Hindlimb muscle (tissue), 1 donor: ENCODE data around the gene MED13L. TPM values are rescaled to one million over a fixed set of nuclear protein-coding genes. Genes with fewer than 3 reads are reported as not detected.
"Not testable (repeated sequence)": the region's sequence is repeated elsewhere in the genome, so short reads cannot be mapped to it uniquely, and the experiment has no call there.

Source experiments
- DNase-seq: peaks from one replicate; pipeline ENCODE4 v3.0.0-alpha.2; 2013
- polyA plus RNA-seq: library from polyadenylated mRNA; unstranded; fragments of 120-200 nt; gene quantifications from one replicate; pipeline ENCODE4 v1.2.1, GENCODE V29; 2013; ENCODE audit not compliant: insufficient read length

MED13L gene
- polyA plus RNA-seq, 1 donor: 48.1 TPM

DNA sequence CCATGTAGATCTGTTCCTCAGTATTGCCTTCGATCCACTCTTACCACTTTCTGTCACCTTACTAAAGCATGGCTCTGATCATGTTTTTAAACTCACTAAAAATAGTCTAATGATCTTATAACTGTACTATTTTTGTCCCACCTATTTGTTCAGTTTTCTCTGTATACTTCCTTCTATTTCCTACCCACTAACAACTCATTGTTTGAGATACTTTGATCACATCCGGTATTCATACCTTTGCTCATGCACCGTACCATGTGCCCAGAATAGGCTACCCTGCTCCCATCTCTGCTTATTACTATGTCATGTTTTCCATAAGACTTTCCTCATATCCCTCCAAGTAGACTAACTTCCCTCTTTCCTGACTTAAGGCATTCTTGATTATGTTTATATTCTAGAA lies 128.6 kb downstream of the MED13L start:
- DNase-seq: no peak

DNA sequence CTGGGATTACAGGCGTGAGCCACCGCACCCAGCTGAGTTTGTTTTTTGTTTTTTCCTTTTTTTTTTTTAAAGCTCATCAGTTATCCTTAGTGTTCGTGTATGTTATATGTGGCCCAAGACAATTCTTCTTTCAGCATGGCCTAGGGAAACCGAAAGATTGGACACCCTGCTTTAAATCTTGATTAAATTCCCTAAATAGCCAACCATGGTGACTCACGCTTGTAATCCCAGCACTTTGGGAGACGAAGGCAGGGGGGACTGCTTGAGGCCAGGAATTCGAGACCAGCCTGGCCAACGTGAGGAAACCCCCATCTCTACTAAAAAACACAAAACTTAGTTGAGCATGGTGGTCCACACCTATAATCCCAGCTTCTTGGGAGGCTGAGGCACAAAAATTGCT lies 131.1 kb downstream of the MED13L start:
- DNase-seq: no peak

DNA sequence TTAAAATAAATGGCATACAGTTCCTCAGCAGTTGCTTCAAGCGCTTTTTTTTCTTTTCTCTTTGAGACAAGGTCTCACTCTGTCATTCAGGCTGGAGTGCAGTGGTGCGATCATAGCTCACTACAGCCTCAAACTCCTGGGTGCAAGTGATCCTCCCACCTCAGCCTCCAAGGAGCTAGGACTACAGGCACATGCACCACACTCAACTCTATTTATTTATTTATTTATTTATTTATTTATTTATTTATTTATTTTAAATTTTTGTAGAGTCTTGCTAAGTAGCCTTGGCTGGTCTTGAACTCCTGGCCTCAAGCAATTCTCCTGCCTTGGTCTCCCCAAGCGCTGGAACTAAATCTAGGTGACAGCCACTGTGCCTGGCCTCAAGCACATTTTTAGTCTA lies 132.0 kb downstream of the MED13L start:
- no peak for DNase-seq

DNA sequence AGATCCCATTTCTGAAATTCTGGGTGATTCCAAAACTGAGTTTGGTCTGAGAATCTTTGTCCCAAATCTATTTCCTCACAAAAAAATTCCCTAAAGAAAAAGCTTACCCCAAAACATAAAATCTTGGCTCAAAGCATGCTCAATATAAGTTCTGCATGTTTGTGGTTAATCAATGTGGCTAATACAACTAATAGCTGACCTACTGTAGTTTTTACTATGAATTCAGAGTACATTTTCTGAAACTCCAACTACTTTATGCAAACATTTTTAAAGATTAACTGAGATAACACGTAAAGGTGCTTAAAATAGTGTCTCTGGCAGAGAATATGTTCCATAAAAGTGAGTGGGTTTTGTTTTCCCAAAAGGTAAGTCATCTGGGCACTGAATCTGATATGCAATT lies 133.1 kb downstream of the MED13L start:
- DNase-seq: no peak

DNA sequence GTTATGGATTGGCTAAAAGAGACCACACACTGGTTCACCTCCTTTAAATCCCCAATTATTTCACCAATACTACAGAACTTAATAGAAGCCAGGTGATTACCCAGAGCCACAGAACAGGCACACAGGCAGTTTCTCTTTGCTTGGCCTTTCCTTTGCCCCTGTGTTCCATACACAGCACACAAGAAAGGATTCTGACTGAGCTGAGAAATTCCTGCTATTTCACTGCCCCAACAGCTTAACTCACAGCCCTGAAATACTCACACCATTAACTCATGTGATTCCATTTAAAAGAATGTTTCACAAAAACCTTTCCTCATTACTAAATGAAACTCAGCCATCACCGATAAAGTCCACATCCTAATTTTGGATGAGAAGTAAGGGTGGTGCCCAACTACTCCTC lies 133.6 kb downstream of the MED13L start:
- no peak for DNase-seq

DNA sequence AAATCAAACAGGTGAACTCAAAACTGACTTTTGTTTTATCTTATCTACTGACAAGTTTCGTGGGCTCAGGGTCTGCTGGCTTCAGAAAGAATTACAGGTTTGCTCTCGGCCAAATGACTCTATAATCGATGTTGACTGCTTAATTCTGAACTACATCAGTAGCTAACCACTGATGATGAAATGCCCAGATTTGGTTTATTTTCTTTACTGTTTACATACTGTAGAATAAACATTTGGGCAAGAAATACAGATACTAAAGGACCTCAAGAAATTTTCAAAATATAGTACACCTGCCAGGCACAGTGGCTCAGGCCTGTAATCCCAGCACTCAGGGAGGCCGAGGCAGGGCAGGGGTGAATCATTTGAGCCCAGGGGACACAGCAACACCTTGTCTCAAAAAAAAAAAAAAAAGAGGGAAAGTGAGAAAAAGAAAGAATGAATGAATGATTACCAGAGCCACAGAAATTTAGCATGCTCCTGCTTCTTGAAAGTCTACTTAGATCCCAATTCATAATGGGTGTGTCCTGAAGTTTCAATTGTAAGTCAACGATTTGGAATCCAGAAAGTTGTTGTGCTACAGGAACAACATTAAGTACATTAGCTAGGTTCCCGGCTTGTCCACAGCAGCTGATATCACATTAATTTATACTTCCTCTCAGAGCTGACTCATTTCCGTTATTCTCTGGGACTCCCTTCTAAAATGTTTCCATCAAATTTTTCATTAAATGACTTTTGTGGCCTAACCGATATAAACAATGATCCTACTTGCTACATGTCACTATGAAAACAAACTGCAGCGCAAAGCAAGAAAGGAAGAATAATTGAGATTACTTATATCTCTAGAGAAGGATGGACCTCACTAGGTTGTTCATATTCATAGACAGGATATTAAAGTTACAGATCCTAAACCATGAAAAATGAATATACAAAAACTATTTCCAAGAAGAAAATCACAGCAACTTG lies 134.3 kb downstream of the MED13L start:
- DNase-seq: no peak

DNA sequence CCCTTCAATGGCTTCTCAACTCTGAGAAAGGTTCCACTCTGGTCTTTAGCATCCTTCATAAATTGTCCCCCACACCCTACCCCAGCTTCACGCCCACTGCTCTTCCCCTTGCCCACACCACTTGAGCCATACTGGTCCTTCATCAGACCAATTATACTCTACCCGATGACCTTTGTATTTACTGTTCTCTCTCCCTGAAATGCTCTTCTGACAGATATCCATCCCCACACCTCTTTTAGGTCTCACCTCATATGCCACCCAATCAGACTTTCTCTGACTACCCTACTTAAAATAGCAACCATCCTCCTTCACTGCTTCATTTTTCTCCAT lies 135.7 kb downstream of the MED13L start:
- no peak for DNase-seq

DNA sequence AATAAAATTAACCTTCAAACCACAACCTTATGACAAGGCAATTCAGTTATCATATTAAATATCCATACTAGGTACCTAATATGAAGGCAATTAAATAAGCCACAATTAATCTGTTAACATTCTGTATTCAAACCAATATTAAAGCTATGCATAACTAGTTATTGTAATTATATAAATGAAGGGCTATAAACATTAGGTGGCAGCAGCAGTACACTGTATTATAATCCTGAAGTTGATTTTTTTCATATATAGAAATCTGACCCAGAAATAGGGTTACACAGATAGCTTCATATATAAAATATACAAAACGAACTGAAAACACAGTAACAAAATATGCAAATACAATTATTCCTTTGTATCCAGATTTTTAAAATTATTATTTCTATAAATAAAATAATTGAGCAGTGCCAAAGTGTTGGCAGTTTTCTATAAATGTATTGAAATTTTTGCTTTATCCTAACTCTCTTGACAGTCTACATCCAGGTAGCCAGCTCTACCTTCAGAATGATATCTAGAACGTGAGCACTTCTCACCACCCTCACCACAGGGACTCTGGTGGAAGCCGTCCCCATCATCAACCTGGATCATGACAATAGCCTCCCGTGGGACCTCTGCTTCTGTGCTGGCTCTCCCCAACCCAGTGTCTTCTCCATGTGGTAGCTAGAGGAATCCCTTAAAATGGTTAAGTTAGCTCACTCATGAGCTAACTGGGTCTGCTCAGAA lies 136.2 kb downstream of the MED13L start:
- DNase-seq: no peak

DNA sequence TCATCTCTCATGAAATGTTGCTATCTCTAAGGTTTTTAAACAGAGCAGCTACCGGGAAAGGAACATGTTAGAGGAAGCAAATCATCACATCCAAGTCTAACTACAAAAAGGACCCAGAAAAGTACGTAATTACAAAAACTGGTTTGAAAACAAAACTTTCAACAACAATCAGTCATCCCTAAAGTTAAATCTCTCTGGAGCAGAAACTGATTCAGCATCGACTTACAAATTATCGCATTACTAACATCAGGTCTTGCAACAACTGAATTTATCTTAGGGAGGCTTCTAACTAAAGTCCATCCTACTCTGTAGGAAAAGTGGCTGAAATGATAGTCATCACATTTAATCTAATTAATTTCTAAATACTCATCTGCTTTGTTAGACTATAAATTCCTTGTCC lies 137.0 kb downstream of the MED13L start:
- DNase-seq: no peak

DNA sequence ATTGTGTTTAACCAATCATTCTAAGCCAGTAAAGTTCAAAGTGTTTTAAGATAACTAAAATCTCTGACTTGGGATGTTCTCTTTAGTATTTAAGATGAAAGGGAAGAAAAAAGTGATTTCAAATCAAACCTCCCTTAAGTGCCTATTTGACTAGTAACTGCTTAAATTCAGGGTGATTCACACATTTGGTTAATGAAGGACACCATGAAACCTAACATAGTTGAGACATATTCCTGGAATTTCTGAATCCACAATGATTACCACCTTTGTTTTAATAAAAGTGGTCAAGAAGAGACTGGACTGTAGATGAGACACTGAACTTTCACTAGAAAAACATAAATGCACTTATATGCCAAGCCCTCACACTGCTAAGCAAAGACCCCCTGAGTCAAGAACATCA lies 138.7 kb downstream of the MED13L start:
- no peak for DNase-seq

DNA sequence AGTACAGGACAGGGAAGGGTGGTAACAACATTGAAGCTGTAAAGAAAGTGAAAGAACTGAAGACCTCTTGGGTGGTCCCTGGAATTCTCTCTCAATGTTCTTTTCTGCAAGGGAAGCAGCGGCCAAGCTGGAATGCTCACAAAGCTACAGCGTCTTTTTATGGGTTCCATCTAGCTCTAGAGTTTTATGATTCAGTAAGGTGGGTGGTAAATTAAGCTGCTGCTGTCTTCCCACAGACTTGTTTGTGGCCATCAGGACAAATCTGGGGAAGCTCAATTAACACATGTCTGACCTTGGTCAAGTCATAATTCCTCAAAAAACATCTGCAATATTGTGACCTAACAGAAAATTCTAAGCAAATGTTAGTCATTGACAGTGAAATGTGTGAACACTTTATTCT lies 139.1 kb downstream of the MED13L start:
- DNase-seq: no peak

DNA sequence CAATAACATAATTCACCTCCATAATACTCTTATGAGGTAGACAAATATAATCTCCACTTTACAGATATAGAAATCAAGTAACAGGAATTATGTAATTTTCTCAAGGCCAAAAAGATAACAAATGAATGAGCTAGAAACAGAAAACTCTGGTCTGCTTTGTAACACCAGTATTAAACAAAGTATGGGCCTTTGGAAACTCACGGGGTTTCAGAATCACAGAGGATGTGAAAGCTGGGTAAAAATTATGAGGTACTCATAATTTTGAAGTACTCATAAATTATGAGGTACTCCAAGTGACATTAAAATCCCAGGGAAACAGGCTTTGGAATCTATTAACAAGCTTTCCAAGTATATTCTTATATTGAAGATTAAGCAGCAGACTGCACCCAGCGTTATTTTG lies 140.2 kb downstream of the MED13L start:
- no peak for DNase-seq

DNA sequence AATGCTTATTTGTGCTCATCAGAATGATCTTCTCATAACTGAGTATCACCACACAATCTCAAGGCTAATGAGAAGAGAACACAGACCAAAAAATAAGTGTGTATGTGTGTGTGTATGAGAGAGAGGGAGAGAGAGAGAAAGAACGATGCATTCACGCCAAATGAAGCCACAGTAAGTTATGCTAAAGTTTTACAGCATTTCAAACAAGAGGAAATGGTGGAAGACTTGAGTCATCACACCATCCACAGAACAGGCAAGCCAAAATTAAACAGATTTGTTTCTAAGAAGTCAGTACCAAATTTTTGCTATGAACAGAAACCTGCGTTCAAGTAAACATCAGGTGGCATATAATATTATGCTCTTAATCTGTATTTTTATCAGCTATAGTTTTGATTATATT lies 141.2 kb downstream of the MED13L start:
- DNase-seq: no peak

DNA sequence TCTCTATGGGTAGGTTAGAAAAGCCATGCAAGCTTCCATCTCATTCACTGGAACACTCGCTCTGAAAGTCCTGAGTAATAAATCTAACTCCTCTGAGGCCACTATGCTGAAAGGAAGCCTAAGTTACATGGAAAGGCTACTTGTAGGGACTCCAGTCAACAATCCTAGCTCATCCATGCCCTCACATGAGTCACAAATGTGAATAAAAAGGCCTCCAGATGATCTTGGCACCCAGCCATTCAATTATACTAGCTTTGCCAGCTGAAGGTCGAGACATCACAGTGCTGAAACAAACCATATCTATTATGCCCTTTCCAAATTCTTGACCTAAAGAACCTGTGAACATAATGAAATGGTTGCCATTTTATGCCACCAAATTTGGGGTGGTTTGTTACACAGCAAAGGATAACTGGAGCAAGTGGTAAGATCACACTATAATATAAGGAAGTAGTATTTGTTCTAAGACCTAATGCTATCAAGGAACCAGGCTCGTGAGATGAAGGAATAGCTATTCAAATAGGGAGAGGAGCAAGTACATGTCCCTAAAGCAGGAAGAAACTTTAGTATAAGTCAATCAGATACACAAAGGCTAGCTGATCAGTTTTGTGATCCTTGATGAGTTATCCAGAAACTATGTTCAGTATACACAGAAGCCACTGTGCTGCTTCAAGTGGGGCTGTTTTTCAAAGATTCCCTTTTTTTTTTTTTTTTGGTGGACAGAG lies 142.1 kb downstream of the MED13L start:
- no peak for DNase-seq

DNA sequence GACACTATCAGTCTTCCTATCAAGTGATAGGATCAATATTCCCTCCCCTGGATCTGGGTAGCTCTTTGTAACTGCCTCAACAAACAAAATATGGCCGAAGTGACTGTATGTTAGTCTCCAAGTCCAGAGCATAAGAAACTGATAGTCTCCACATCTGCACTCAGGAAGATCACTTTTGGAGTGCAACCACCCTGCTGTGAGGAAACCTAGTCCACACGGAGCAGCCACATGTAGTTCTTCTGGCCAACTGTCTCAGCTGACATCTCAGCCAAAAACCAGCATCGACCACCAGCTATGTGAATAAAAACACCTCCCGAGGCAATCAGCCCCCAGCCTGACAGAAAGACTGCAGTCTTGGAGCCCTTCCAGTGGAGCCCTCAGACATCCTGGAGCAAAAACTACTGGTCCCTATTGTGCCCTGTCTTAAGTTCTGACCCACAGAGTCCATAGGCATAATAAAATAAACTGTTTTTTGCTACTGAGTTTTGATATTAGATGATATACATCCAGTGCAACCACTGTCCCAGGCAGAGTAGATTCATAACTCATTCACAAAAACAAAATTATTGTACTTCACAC lies 143.8 kb downstream of the MED13L start:
- no peak for DNase-seq

DNA sequence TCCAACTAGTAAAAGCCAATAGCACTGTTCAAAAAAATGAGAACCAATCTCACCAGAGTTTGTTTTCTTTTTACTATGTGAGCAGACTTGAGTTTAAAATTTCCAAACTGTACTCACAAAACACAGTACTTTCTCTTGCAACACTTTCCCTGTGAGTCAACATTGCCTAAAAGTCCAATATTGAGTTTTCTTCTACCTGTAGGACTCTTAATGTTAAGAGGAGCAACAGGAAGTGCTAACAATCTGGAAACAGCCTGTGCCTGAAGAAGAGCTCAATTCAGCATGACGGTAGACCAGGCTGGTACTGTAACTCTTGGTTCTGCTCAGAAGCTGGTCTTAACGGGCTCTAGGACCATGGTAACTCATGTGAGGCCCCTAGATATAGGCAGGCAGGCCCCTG lies 144.3 kb downstream of the MED13L start:
- no peak for DNase-seq

DNA sequence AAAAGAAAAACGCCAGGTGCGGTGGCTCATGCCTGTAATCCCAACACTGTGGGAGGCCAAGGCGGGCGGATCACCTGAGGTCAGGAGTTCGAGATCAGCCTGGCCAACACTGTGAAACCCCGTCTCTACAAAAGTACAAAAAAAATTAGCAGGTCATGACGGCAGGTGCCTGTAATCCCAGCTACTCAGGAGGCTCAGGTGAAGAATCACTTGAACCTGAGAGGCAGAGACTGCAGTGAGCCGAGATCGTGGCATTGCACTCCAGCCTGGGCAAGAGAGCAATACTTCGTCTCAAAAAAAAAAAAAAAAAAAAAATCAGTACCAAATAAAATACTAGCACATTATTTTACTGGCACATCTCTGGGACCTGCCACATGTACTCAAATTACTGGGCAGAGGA lies 145.5 kb downstream of the MED13L start:
- not testable (repeated sequence) for DNase-seq

DNA sequence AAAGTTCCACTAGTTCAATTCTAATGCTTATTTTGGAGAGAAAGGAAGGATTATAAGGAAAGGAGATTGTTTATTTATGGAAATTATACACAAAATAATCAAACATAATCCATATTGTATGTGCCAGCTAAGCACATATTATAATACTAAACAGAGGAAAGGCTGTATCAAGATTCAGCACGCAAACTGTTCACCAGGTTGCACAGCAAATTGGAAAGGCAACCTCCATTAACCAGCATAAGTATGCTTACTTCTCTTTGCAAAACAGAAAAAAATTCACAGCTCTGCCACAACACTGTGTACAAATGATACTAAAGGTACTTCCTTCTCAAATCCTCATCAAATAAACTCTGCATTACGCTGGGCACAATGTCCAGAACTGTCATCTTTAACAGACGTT lies 146.3 kb downstream of the MED13L start:
- DNase-seq: no peak

DNA sequence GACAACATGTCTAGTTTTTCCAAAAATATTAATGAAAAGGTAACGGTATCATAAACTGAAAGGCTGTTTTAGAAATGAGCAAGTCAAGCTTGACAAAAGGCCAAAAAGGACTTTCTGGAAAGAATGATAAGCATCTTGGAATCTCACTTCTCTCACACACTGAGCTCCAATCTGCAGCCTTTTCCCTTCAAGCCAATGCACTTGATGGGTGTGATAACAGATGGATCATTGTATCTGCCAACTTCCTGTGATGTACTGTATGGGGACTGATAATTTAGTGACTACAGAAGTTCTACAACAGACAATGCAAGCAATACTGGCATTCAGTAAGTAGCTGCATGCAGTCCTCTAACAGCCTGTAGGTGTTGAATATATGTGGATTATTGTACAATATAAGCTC lies 147.1 kb downstream of the MED13L start:
- no peak for DNase-seq

DNA sequence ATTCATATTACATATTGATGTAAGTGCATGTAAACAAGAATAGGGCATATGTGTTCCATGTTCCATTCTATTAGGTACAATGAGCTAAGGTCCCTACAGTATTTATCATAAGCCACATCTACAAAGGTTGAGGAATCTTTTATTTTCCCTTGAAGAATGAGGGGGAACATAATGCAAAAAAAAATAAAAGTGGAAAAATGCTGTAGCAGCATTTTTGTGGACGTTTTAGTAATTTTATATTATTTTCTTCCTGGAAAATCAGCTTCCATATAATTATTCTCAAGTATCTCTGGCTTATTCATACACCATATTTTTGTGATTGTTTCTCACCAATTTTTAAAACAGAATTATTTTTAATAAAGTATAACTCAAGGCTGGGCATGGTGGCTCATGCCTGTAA lies 148.7 kb downstream of the MED13L start:
- no peak for DNase-seq

DNA sequence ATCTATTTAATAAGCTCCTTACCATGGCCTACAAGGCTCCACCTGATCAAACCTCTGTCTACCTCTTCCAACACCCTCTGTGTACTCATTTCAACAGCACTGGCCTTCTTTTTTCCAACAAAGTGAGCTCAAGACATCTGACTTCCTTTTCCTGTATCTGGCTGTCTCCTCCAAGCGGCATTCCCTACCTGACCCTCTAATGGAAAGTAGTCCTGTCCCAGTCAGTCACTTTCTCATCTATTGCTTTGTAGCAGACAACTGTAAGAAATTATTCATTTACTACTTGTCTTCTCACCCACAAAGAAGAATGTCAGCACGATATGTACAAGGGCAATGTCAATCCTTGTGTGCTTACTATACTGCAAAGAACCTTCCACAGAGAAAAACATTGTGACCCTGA lies 149.6 kb downstream of the MED13L start:
- DNase-seq: no peak

DNA sequence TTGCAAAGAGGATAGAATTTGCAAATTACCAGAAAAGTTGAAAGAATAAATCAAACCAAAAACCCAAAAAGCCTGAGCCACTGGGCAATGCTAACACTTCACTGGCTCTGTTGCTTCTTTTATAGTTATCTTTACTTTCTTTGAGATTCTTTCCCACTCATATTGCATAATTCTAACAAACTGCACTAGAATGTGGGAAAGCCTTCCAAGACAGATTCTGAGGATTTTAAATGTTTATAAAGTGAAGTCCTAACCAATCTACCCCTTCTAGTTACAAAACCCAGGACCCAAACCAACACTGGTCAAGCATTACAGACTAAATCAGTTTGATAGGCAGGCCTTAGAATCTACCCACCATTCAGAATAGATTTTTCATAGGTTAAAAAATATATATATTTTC lies 150.9 kb downstream of the MED13L start:
- DNase-seq: no peak

DNA sequence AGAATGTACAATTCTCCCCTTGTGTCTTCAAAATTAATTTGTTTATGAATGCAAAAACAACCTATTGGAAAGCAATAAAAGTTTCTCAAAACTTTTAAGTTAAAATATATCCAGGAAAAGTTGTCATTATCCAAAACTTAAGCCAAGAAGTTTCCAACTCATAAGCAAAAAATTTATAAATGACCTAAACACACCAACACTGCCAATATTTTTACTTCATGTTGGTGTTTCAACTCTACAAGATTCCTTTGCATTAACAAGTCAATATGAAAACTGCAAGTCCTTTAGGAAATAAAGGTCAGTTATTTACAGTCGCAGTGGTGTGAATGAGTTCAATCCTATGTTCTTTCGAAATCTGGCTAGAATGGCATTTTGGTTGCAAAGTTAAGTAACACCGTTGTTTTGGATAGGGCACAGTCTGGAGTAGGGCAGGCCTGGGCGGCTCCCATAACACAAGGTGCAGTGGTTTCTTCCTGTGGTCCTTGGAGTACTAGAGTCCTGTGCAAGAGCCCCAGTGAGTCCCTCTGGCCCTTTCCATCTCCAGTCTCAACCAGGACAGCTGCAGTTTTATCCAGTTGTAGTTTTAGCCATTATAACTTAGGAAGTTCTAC lies 151.4 kb downstream of the MED13L start:
- DNase-seq: no peak
